Neural crest cell (in vitro differentiated cells): ENCODE data around the gene CYP27A1. TPM values are rescaled to one million over a fixed set of nuclear protein-coding genes. Genes with fewer than 3 reads are reported as not detected.

Source experiments
- DNase-seq: peaks from one replicate; pipeline ENCODE4 v3.0.0; 2021; ENCODE audit warnings: low read depth, mixed read lengths, low spot score
- H3K27ac Mint-ChIP-seq: one replicate; pipeline ENCODE4 v1.8.0; 2021; ENCODE audit warnings: mild to moderate bottlenecking, mixed read lengths; ENCODE audit not compliant: unreplicated experiment
- H3K27me3 Mint-ChIP-seq: 2 replicates; pipeline ENCODE4 v1.8.0; 2021; ENCODE audit warnings: low read depth, mild to moderate bottlenecking, mixed read lengths
- H3K36me3 Mint-ChIP-seq: 2 replicates; pipeline ENCODE4 v1.8.0; 2021; ENCODE audit warnings: low read depth, mild to moderate bottlenecking, mixed read lengths
- H3K4me1 Mint-ChIP-seq: 2 replicates; pipeline ENCODE4 v1.8.0; 2021; ENCODE audit warnings: mixed read lengths
- H3K4me3 Mint-ChIP-seq: one replicate; pipeline ENCODE4 v1.8.0; 2021; ENCODE audit warnings: mild to moderate bottlenecking, mixed read lengths
- H3K9me3 Mint-ChIP-seq: 2 replicates; pipeline ENCODE4 v1.8.0; 2021; ENCODE audit warnings: mixed read lengths
- total RNA-seq: library from RNA; stranded (reverse); gene quantifications from 2 replicates; pipeline ENCODE4 v1.2.1, GENCODE V29; 2021
- TF ChIP-seq, protein P1 (sequence below): fragments of 200-600 bp; sonication (generic); conservative IDR thresholded peaks from 2 replicates; pipeline ENCODE4 v1.5.0; 2021; ENCODE audit warnings: antibody characterized with exemption, mild to moderate bottlenecking

Gene CYP27A1
- total RNA-seq, 1 donor from 2014 or later = 3.2 TPM

DNA sequence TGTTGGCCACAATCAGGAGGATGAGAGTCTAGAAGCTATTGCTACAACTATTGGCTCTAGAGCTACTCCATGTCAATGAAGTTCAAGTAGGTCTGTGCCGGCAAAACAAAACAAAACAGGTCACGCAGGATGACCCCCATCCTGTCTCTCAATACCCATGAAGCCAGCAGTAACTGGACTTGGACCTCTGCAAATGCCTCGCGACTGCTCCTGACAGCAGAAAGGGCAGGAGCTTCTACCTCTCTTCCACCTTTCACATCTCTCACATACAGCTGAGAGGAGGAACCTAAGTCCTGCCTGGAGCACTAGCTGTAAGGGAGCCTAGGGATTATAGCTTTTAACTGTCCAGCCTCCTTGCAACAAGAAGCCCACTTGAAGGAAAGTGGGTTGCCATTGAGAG lies 33.7 kb downstream of the CYP27A1 start:
- Mint-ChIP-seq H3K27ac (no peak overlapping the region), H3K4me1 (no peaks in the 10 kb centered on the region), H3K27me3 (no peaks in the 10 kb centered on the region), H3K4me3 (no peak overlapping the region), H3K9me3 (no peaks in the 10 kb centered on the region), H3K36me3 (peaks cover 2% of the 10 kb centered on the region)
- DNase-seq = no peak
- TF ChIP-seq, protein P1, sequence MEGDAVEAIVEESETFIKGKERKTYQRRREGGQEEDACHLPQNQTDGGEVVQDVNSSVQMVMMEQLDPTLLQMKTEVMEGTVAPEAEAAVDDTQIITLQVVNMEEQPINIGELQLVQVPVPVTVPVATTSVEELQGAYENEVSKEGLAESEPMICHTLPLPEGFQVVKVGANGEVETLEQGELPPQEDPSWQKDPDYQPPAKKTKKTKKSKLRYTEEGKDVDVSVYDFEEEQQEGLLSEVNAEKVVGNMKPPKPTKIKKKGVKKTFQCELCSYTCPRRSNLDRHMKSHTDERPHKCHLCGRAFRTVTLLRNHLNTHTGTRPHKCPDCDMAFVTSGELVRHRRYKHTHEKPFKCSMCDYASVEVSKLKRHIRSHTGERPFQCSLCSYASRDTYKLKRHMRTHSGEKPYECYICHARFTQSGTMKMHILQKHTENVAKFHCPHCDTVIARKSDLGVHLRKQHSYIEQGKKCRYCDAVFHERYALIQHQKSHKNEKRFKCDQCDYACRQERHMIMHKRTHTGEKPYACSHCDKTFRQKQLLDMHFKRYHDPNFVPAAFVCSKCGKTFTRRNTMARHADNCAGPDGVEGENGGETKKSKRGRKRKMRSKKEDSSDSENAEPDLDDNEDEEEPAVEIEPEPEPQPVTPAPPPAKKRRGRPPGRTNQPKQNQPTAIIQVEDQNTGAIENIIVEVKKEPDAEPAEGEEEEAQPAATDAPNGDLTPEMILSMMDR = no peak

DNA sequence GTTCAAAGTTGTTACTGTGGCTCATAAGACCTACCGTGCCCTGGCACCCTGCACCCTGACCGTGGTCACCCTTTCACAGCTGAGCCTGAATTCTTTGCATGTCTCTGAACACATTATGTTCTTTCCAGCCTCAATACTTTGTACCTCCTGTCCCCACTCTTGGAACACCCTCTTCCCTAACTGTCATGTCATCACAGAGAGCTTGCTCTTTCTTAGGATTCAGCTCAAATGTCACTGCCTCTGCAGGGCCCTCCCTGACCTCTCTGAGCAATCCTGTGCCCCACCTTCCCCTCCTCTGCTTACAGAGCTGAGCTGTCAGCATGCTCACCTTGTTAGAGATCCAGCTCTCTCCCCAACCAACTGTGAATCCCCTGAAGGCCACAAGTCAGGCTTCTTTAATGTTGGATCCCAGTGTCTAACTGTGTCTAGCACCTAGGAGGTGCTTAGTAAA lies 34.6 kb downstream of the CYP27A1 start:
- Mint-ChIP-seq H3K4me1 (no peaks in the 10 kb centered on the region), H3K9me3 (no peaks in the 10 kb centered on the region), H3K27ac (no peak overlapping the region), H3K27me3 (peaks cover 2% of the 10 kb centered on the region), H3K4me3 (no peak overlapping the region), H3K36me3 (peaks cover 2% of the 10 kb centered on the region)
- no peak for DNase-seq
- TF ChIP-seq, protein P1 = no peak

DNA sequence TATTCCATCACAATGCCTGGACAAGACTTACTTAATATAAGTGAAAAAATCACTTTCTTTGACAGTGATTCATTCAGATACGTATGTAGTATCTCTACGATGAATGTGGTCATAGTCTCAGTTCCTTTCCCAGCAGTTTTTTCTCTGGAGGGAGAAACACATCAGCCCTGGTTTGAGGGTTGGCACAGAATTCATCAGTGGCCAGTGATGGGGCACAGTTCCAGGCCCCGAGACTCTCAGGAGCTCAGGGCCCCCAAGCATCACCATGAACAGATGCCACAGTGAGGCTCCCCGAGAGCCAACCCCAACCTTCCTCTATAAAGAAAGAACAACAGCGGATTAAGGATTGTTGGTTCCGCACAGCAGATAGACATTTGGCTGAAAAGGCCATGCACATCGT lies 37.1 kb downstream of the CYP27A1 start:
- DNase-seq = no peak
- peaks cover 6% of the 10 kb centered on the region for H3K27me3 Mint-ChIP-seq
- no peaks in the 10 kb centered on the region for H3K9me3 Mint-ChIP-seq
- peaks cover 2% of the 10 kb centered on the region for H3K36me3 Mint-ChIP-seq
- TF ChIP-seq, protein P1 = no peak
- no peak overlapping the region for H3K4me3 Mint-ChIP-seq
- H3K4me1 Mint-ChIP-seq = no peaks in the 10 kb centered on the region
- H3K27ac Mint-ChIP-seq = no peak overlapping the region

DNA sequence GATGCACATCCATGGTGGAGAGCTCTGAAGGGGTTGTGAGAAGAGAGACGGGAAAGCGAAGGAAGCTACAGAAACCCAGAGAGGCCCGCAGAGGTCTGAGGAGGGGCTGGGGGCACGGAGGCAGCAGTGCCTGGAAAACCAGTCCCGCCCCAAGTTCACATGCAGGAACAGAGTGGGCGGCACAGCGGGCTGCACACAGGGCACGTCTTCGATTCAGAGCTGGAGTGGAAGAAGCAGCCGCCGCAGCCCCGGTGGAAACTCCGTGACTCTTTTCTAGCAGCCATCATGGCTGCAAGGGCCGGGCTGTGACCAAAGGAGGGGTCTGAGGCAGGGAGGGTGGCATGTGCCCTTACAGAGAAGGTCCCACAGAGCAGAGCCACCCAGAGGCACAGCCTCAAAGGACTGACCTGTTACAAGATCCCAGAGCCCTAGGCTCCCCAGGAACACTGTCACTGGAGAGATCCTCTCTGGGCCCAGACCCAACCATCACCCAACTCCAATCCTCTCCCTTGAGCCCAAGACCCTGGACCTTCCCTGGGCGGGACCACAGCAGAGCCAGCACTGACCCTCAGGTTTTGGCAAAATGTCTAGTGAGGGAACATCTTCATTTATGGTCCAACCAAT lies 38.9 kb downstream of the CYP27A1 start:
- H3K9me3 Mint-ChIP-seq = no peaks in the 10 kb centered on the region
- H3K4me3 Mint-ChIP-seq = no peak overlapping the region
- TF ChIP-seq, protein P1 = no peak
- H3K27me3 Mint-ChIP-seq = peaks cover 6% of the 10 kb centered on the region
- H3K27ac Mint-ChIP-seq = no peak overlapping the region
- H3K36me3 Mint-ChIP-seq = peaks cover 2% of the 10 kb centered on the region
- no peaks in the 10 kb centered on the region for H3K4me1 Mint-ChIP-seq
- no peak for DNase-seq

DNA sequence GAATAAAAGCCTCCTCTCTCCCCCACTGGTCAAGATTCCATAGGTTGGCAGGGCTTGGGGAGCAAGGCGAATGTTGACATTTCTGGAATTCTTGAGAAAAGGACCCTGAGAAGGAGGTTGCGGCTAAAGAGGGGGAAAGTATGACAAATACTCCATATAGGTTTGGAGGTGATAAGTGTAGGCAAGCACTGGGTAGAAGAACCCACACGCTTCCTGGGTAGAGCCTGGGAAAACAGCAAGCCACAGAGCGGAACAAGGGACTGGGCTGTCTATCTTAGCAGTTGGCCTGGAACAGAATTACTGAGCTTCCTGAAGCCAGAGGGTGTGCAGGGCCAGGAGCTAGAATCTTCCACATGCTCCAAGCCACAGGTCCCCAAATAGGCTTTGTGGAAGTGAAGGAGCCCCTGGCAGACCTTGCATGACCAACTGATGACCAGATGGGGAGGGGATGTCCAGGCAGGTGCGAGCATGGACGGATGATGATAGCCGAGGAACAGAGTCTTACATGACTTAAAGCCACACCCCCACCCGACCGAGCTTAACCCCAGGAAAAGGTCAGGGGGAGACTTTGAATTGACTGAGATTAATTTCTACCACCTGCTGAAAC lies 39.8 kb downstream of the CYP27A1 start:
- Mint-ChIP-seq H3K4me3 (no peak overlapping the region), H3K4me1 (no peaks in the 10 kb centered on the region), H3K27ac (no peak overlapping the region), H3K27me3 (peaks cover 6% of the 10 kb centered on the region), H3K36me3 (peaks cover 2% of the 10 kb centered on the region), H3K9me3 (no peaks in the 10 kb centered on the region)
- DNase-seq = no peak
- TF ChIP-seq, protein P1 = no peak
